22Rv1 (cell line): ENCODE data around the gene MSANTD7.

ENCODE experiments used
- H3K27ac ChIP-seq: fragments of 450-650 bp; 2 replicates; pipeline ENCODE4 v1.5.1; 2017
- ZFX ChIP-seq: fragments of 450-650 bp; IDR thresholded peaks from 2 replicates; pipeline ENCODE4 v1.6.1; 2017; ENCODE audit warnings: antibody characterized with exemption, borderline replicate concordance
- TF ChIP-seq, protein P1 (sequence below): fragments of 450-650 bp; IDR thresholded peaks from 2 replicates; pipeline ENCODE4 v1.5.1; 2017; ENCODE audit warnings: mild to moderate bottlenecking

MSANTD7 gene

DNA sequence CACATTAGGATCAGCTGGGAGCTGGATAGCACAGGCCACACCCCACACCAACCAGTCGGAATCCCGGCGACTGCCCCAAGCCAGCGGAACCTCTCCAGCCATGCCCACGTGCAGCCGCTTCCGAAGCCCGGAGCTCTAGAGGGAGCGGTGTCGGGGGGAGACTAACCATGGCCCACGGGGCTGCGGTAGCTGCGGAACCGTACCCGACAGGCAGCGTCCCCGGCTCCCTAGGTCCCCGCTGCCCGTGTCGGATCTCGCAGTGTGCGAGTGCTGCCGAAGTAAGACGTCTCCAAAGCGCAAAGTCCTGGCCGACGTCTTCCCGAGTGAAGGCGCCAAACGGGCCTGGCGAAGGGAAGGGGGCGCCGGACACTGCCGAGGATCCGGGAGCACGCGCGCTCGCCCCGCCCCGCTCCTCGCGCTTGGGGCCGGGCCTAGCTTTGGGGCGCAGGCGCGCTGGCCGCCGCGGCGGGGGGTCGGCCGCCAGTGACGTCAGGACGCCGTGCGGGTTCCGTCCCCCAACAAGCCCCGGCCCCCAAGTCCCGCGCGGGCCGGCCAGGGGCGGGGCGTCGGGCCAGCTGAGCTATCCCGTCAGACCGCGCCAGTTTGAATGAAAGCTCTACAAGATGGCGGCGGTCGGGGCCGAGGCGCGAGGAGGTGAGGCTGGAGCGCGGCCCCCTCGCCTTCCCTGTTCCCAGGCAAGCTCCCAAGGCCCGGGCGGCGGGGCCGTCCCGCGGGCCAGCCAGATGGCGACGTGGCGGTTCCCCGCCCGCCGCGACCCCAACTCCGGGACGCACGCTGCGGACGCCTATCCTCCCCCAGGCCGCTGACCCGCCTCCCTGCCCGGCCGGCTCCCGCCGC is 40.4 kb downstream of the MSANTD7 start, which contains the start of gene SUV39H2:
Gene SUV39H2, plus strand, starts transcription at position 601 of the 858 bp plus-strand sequence. Its CDS starts 23 bp downstream, at position 624.
- H3K27ac ChIP-seq, result peak within 1 kb of the TSS; percentile 95
- TF ChIP-seq ZFX, result no peak
- TF ChIP-seq, protein P1, sequence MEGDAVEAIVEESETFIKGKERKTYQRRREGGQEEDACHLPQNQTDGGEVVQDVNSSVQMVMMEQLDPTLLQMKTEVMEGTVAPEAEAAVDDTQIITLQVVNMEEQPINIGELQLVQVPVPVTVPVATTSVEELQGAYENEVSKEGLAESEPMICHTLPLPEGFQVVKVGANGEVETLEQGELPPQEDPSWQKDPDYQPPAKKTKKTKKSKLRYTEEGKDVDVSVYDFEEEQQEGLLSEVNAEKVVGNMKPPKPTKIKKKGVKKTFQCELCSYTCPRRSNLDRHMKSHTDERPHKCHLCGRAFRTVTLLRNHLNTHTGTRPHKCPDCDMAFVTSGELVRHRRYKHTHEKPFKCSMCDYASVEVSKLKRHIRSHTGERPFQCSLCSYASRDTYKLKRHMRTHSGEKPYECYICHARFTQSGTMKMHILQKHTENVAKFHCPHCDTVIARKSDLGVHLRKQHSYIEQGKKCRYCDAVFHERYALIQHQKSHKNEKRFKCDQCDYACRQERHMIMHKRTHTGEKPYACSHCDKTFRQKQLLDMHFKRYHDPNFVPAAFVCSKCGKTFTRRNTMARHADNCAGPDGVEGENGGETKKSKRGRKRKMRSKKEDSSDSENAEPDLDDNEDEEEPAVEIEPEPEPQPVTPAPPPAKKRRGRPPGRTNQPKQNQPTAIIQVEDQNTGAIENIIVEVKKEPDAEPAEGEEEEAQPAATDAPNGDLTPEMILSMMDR, result no peak

DNA sequence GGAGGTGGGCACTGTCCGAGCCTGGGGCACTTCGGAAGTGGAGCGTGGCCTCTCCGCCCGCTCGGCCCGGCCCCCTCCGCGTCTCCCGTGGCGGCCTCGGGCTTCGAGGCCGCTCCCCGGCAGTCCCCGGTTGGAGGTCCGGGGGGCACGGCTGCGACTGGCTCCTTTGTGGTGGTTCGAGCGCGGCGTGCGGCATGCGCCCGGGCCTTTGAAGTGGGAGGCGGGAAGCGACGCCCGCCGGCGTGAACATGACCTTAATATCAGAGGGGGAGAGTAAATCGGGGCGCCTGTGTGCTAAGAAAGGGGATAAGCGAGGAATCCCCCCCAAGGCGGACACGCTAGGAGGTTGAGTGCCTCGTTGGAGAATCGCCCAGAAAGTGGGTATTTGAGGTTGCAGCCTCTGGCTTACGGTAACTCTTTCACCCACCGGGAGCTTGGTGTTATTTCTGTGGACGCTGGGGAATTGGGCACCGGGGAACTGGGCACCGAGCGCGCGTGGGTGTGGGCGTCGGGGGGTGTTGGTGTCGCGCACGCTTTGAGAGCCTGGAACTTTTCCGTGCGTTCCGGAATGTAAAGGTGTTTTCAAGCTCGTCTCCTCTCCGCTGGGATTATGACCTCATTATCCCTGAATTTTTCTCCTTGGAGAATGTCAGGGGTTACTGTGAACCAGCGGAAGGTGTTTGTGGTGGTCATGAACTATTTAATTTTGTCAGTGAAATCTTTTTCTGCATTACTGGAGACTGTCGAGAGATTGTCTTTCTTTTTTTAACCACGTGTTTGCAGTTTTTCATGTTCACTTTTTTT is 41.2 kb downstream of the MSANTD7 start:
- H3K27ac ChIP-seq, result peak overlapping the region; percentile 95
- TF ChIP-seq, protein P1, result no peak
- no peak for TF ChIP-seq ZFX

DNA sequence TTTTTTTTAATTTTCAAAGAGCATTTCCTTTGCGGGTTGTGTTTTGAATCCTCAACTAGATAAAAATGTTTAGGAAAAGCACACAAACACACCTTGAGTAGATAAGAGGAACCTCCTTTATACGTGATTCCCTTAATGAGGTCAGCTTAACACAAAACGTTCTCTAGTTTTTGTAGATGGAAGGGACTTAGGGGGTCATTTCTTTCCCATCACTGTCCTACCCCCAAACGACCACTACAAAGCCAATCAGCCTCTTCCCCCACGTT is 41.8 kb downstream of the MSANTD7 start:
- TF ChIP-seq, protein P1, result no peak
- TF ChIP-seq ZFX, result no peak
- H3K27ac ChIP-seq, result peak overlapping the region; percentile 95

DNA sequence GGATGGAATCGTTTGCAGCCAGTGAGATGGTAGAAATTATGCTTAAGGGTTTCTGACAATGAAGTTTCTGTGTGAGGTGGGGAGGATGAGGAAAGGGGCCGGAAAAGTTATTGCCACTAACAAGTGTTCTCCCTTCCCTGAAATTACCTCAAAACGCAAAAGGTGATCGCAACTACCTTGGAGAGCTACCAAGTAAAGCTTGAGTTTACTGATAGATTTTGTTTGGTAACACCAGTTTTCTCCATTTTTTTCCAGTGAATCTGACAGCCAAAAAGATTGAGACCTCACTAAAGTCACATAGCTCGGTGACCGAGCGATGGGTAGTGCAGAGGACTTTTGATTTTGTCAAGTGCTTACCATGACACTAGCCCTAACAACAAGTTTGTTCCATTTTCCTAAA is 42.1 kb downstream of the MSANTD7 start:
- H3K27ac ChIP-seq, result no peak overlapping the region
- TF ChIP-seq, protein P1, result no peak
- no peak for TF ChIP-seq ZFX

DNA sequence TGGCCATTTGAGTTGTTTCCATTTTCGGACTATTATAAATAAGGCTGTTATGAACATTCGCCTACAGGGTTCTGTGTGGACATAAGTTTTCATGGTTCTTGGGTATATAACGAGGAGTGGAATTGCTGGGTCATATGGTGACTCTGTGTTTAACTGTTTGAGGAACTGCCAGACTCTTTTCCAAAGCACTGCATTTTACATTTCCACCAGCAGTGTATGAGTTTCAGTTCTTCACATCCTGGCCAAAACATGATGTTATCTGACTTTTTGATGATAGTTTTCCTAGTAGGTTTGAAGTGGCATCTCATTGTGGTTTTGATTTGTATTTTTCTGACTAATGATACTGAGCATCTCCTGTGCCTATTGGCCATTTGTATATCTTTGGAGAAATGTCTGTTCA is 46.0 kb downstream of the MSANTD7 start:
- TF ChIP-seq, protein P1, result no peak
- no peak for TF ChIP-seq ZFX

More for the DNA sequence above, 46.0 kb downstream of the MSANTD7 start:
- no peak overlapping the region for H3K27ac ChIP-seq
